ENCODE data around the gene SLC24A5. TPM values are rescaled to one million over a fixed set of nuclear protein-coding genes. Genes with fewer than 3 reads are reported as not detected.

The SLC24A5 gene
- total and polyA plus RNA-seq, 9 of the 15 experiments (the other 6 are each of a cell fraction or from before 2014, with no cell fraction given) = not detected

DNA sequence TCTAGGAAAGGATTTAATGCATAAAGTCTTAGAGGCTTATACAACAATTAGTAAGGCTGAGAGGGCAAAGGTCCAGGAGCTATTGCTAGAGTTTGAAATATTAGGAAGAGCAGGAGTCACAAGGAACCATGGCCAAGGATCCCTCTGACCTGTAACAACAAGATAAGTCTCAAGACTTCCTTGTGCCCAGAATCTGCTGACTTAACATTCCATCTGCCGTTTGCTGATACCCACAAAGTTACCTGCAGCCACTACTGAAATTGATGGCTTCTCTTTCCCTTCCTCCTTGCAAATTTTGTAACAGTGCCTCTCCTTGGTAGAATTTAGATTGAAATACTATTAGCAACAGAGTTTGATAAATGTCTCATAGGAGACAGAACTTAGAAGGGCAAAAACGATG lies 62.0 kb downstream of the SLC24A5 start:
- Histone ChIP-seq H3K4me3 (no peak overlapping the region), H3K9ac (ENCODE audit: insufficient read depth in 1 of 2, low read depth in 2 of 2, low read length in 2 of 2) (no peak overlapping the region), H3K4me1 (replicated peaks in 1 of 2; ENCODE audit: control insufficient read depth in 2 of 2, insufficient read depth in 2 of 2, low read length in 2 of 2) (peaks cover 0 to 4% of the 10 kb centered on the region in 2 experiments; a peak in 2 of 5 replicates), H3K36me3 (ENCODE audit: control insufficient read depth, insufficient read depth, low read length) (no peaks in the 10 kb centered on the region), H3K9me1 (ENCODE audit: control insufficient read depth, insufficient read depth, low read length) (no peaks in the 10 kb centered on the region), H3K4me2 (ENCODE audit: insufficient read depth, low read length) (no peak overlapping the region), H3K79me2 (ENCODE audit: control insufficient read depth, insufficient read depth, low read length) (no peaks in the 10 kb centered on the region), H2AFZ (ENCODE audit: low read depth, low read length) (no peak overlapping the region), H3K27ac (ENCODE audit: extremely low read depth, low read depth, low read length) (no peak overlapping the region), H4K20me1 (replicated peaks; ENCODE audit: control insufficient read depth, insufficient read depth, low read length) (no peaks in the 10 kb centered on the region), H3K27me3 (ENCODE audit: control insufficient read depth in 2 of 2, insufficient read depth in 2 of 2, low read length in 2 of 2) (no peaks in the 10 kb centered on the region), H3K9me3 (replicated peaks; ENCODE audit: control insufficient read depth, insufficient read depth, low read depth, low read length) (no peaks in the 10 kb centered on the region)
- DNase-seq (ENCODE audit: extremely low read depth in 1 of 4, low spot score in 3 of 4) (no peak), FAIRE-seq (no peak), ATAC-seq (no peak)
- intact Hi-C loops (cut with micrococcal nuclease) = no loop called here
- ChIA-PET CTCF (ENCODE audit: low intra/inter-chr PET ratio) (no interaction called here), POLR2A (no interaction called here)
- in situ Hi-C loops (cut with MboI) = no loop called here
- WGBS (ENCODE audit: insufficient coverage, low coverage, missing lambda C conversion rate) = 0% methylated on average over 2 of the region's 2 CpGs
- 0 out of 2 replicates have a peak, but pooled peaks have one; percentile 27 for TF ChIP-seq MAFG (tag; conservative IDR thresholded peaks at IDR 0.05)
- TF ChIP-seq ZNF23 (CRISPR knock-in tag; IDR thresholded peaks at IDR 0.05) = no peak
- TF ChIP-seq TBP (optimal IDR thresholded peaks at IDR 0.05; ENCODE audit: low read depth, low read length) = no peak
- peak; percentile 33; the same call in 1 of the 2 replicates for TF ChIP-seq ZNF316 (IDR thresholded peaks at IDR 0.05)
- no TSS peak for BruUV-seq (replicated peaks)

GRCh38 chr15:48185529-48185928 lies 64.7 kb downstream of the SLC24A5 start:
- DNase-seq (ENCODE audit: extremely low read depth in 1 of 4, low spot score in 3 of 4) (no peak), FAIRE-seq (no peak), ATAC-seq (no peak)
- Histone ChIP-seq H3K9me1 (ENCODE audit: control insufficient read depth, insufficient read depth, low read length) (no peaks in the 10 kb centered on the region), H3K27ac (ENCODE audit: extremely low read depth, low read depth, low read length) (no peak overlapping the region), H3K36me3 (ENCODE audit: control insufficient read depth, insufficient read depth, low read length) (no peaks in the 10 kb centered on the region), H3K9ac (ENCODE audit: insufficient read depth in 1 of 2, low read depth in 2 of 2, low read length in 2 of 2) (no peak overlapping the region), H4K20me1 (replicated peaks; ENCODE audit: control insufficient read depth, insufficient read depth, low read length) (no peaks in the 10 kb centered on the region), H3K27me3 (ENCODE audit: control insufficient read depth in 2 of 2, insufficient read depth in 2 of 2, low read length in 2 of 2) (no peaks in the 10 kb centered on the region), H3K4me2 (ENCODE audit: insufficient read depth, low read length) (no peak overlapping the region), H3K4me1 (replicated peaks in 1 of 2; ENCODE audit: control insufficient read depth in 2 of 2, insufficient read depth in 2 of 2, low read length in 2 of 2) (no peaks in the 10 kb centered on the region), H3K79me2 (ENCODE audit: control insufficient read depth, insufficient read depth, low read length) (no peaks in the 10 kb centered on the region), H2AFZ (ENCODE audit: low read depth, low read length) (no peak overlapping the region), H3K4me3 (no peak overlapping the region), H3K9me3 (replicated peaks; ENCODE audit: control insufficient read depth, insufficient read depth, low read depth, low read length) (no peaks in the 10 kb centered on the region)
- intact Hi-C loops (cut with micrococcal nuclease) = no loop called here
- POLR2A ChIA-PET = no interaction called here
- BruUV-seq (replicated peaks) = no TSS peak
- CTCF ChIA-PET (ENCODE audit: low intra/inter-chr PET ratio) = no interaction called here
- no peak for TF ChIP-seq HOXB6 (CRISPR knock-in tag; IDR thresholded peaks at IDR 0.05; ENCODE audit: borderline replicate concordance)
- no peak for TF ChIP-seq CEBPG (CRISPR knock-in tag; IDR thresholded peaks at IDR 0.05)
- peak in 1 of 2 experiments; percentile 68; a peak in 2 of 4 replicates for TF ChIP-seq CEBPG (tag; conservative IDR thresholded peaks at IDR 0.05 in 1 of 2, IDR thresholded peaks at IDR 0.05 in 1 of 2)
- 0 out of 2 replicates have a peak, but pooled peaks have one; percentile 52 for TF ChIP-seq CEBPB (tag; IDR thresholded peaks at IDR 0.05)
- TF ChIP-seq ZNF511 (CRISPR knock-in tag; IDR thresholded peaks at IDR 0.05) = no peak
- TF ChIP-seq, protein P1, sequence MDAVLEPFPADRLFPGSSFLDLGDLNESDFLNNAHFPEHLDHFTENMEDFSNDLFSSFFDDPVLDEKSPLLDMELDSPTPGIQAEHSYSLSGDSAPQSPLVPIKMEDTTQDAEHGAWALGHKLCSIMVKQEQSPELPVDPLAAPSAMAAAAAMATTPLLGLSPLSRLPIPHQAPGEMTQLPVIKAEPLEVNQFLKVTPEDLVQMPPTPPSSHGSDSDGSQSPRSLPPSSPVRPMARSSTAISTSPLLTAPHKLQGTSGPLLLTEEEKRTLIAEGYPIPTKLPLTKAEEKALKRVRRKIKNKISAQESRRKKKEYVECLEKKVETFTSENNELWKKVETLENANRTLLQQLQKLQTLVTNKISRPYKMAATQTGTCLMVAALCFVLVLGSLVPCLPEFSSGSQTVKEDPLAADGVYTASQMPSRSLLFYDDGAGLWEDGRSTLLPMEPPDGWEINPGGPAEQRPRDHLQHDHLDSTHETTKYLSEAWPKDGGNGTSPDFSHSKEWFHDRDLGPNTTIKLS (IDR thresholded peaks at IDR 0.05; ENCODE audit: borderline replicate concordance, low read depth) = no peak
- no peak for TF ChIP-seq HLTF (IDR thresholded peaks at IDR 0.05)
- TF ChIP-seq HDAC8 (tag; IDR thresholded peaks at IDR 0.05) = no peak
- no peak for TF ChIP-seq SAFB (IDR thresholded peaks at IDR 0.05; ENCODE audit: borderline replicate concordance, low read depth, low read length)
- TF ChIP-seq POLR3G (IDR thresholded peaks at IDR 0.05; ENCODE audit: extremely low read depth, insufficient read length, insufficient replicate concordance) = no peak
- in situ Hi-C loops (cut with MboI) = no loop called here
- WGBS (ENCODE audit: insufficient coverage, low coverage, missing lambda C conversion rate) = 0% methylated on average over 3 of the region's 3 CpGs

Measured in K562 (cell line).